ENCODE measurements around the gene IMMP2L.

GRCh38 chr7:111532625-111533024, 29.7 kb downstream of the IMMP2L start:
- TF ChIP-seq, protein P1, sequence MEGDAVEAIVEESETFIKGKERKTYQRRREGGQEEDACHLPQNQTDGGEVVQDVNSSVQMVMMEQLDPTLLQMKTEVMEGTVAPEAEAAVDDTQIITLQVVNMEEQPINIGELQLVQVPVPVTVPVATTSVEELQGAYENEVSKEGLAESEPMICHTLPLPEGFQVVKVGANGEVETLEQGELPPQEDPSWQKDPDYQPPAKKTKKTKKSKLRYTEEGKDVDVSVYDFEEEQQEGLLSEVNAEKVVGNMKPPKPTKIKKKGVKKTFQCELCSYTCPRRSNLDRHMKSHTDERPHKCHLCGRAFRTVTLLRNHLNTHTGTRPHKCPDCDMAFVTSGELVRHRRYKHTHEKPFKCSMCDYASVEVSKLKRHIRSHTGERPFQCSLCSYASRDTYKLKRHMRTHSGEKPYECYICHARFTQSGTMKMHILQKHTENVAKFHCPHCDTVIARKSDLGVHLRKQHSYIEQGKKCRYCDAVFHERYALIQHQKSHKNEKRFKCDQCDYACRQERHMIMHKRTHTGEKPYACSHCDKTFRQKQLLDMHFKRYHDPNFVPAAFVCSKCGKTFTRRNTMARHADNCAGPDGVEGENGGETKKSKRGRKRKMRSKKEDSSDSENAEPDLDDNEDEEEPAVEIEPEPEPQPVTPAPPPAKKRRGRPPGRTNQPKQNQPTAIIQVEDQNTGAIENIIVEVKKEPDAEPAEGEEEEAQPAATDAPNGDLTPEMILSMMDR (IDR thresholded peaks at IDR 0.05; ENCODE audit: borderline replicate concordance, extremely low read depth, low read length, poor library complexity, severe bottlenecking), result no peak
- no peak for TF ChIP-seq EZH2 (IDR thresholded peaks at IDR 0.05; ENCODE audit: borderline replicate concordance, low read depth, low read length, severe bottlenecking)
